HEK293 (cell line): Measurements from ENCODE around the gene SLC41A1.

Source experiments
- CTCF ChIA-PET: fragments of 350-600 bp; formaldehyde crosslinking; extraction: SDS; loops from one replicate; lab custom pipeline; 2021; ENCODE audit warnings: antibody characterized with exemption; lab: Yijun Ruan, JAX
- POLR2A ChIA-PET: fragments of 300-600 bp; formaldehyde crosslinking; extraction: SDS; loops from one replicate; lab custom pipeline; 2020; ENCODE audit warnings: antibody characterized with exemption, inconsistent platforms; lab: Yijun Ruan, JAX
- H3K27ac ChIP-seq: fragments of 200-500 bp; sonication (Bioruptor generic); 2 replicates; pipeline ENCODE4 v1.5.1; 2014; ENCODE audit warnings: low read depth, low read length, control low read depth, inconsistent platforms; ENCODE audit errors: extremely low read depth
- H3K36me3 ChIP-seq, 2 experiments: fragments of 200-500 bp in 1 of 2; sonication (Bioruptor generic) in 1 of 2; 1 replicate in 1 of 2; 2 replicates in 1 of 2; pipeline ENCODE4 v1.5.1; 2014 to 2017; ENCODE audit warnings: inconsistent platforms in 2 of 2, low read length in 2 of 2; ENCODE audit not compliant: control insufficient read depth in 2 of 2, insufficient read depth in 1 of 2
- H3K4me1 ChIP-seq: fragments of 200-500 bp; sonication (Bioruptor generic); 2 replicates; pipeline ENCODE4 v1.5.1; 2014; ENCODE audit warnings: mild to moderate bottlenecking, low read length, inconsistent platforms; ENCODE audit not compliant: control insufficient read depth, insufficient read depth
- H3K4me3 ChIP-seq: 2 replicates; pipeline ENCODE4 v1.5.1; 2011; ENCODE audit warnings: low read depth, mild to moderate bottlenecking, control low read depth, low read length, moderate library complexity
- H3K9me3 ChIP-seq: fragments of 200-500 bp; sonication (Bioruptor generic); 2 replicates; pipeline ENCODE4 v1.5.1; 2014; ENCODE audit warnings: low read depth, low read length, inconsistent platforms; ENCODE audit not compliant: control insufficient read depth, insufficient read depth
- AEBP2 ChIP-seq: fragments of 450-650 bp; formaldehyde crosslinking; IDR thresholded peaks from 2 replicates; pipeline ENCODE4 v1.5.1; 2016; ENCODE audit warnings: missing biosample characterization, missing genetic modification characterization, borderline replicate concordance
- BCL6B ChIP-seq: fragments of 450-650 bp; formaldehyde crosslinking; IDR thresholded peaks from 2 replicates; pipeline ENCODE4 v1.5.1; 2017; ENCODE audit warnings: missing biosample characterization, missing genetic modification characterization
- GLI2 ChIP-seq: fragments of 450-650 bp; formaldehyde crosslinking; IDR thresholded peaks from 2 replicates; pipeline ENCODE4; 2017; ENCODE audit warnings: missing biosample characterization, missing genetic modification characterization, low read depth, borderline replicate concordance
- GLI4 ChIP-seq: fragments of 450-650 bp; formaldehyde crosslinking; IDR thresholded peaks from 2 replicates; pipeline ENCODE4 v1.5.1; 2016; ENCODE audit warnings: missing biosample characterization, missing genetic modification characterization
- GLIS1 ChIP-seq: fragments of 450-650 bp; formaldehyde crosslinking; IDR thresholded peaks from 2 replicates; pipeline ENCODE4 v1.5.1; 2016; ENCODE audit warnings: missing biosample characterization, missing genetic modification characterization
- GLIS2 ChIP-seq: fragments of 450-650 bp; formaldehyde crosslinking; IDR thresholded peaks from 2 replicates; pipeline ENCODE4 v1.5.1; 2016; ENCODE audit warnings: missing biosample characterization, missing genetic modification characterization
- HOXC10 ChIP-seq: sonication (generic); formaldehyde crosslinking; IDR thresholded peaks from 2 replicates; pipeline ENCODE4 v1.8.1; 2023; ENCODE audit warnings: mild to moderate bottlenecking, missing genetic modification reagents
- PATZ1 ChIP-seq: fragments of 450-650 bp; formaldehyde crosslinking; IDR thresholded peaks from 2 replicates; pipeline ENCODE4 v1.5.1; 2016; ENCODE audit warnings: missing biosample characterization, missing genetic modification characterization
- SALL2 ChIP-seq: fragments of 450-650 bp; formaldehyde crosslinking; IDR thresholded peaks from 2 replicates; pipeline ENCODE4 v1.5.0; 2017; ENCODE audit warnings: missing biosample characterization, mild to moderate bottlenecking, missing genetic modification characterization, borderline replicate concordance
- SP2 ChIP-seq: fragments of 450-650 bp; formaldehyde crosslinking; IDR thresholded peaks from 2 replicates; pipeline ENCODE4 v1.5.1; 2016; ENCODE audit warnings: missing biosample characterization, missing genetic modification characterization
- TCF7L2 ChIP-seq: IDR thresholded peaks from 2 replicates; pipeline ENCODE4 v1.6.1; 2011; ENCODE audit warnings: low read depth, mild to moderate bottlenecking, inconsistent platforms, low read length, moderate library complexity, borderline replicate concordance
- ZBTB44 ChIP-seq: fragments of 450-650 bp; IDR thresholded peaks from 2 replicates; pipeline ENCODE4 v1.5.1; 2018; ENCODE audit warnings: missing biosample characterization, mild to moderate bottlenecking, missing genetic modification characterization
- ZFP3 ChIP-seq: fragments of 450-650 bp; formaldehyde crosslinking; IDR thresholded peaks from 2 replicates; pipeline ENCODE4 v1.5.1; 2016; ENCODE audit warnings: low read depth, missing biosample characterization, missing genetic modification characterization
- ZFP37 ChIP-seq: fragments of 450-650 bp; formaldehyde crosslinking; IDR thresholded peaks from 2 replicates; pipeline ENCODE4 v1.5.1; 2016; ENCODE audit warnings: missing biosample characterization, missing genetic modification characterization
- ZIC2 ChIP-seq: fragments of 450-650 bp; formaldehyde crosslinking; IDR thresholded peaks from 2 replicates; pipeline ENCODE4 v1.5.1; 2016; ENCODE audit warnings: missing biosample characterization, missing genetic modification characterization
- ZNF121 ChIP-seq: fragments of 450-650 bp; formaldehyde crosslinking; IDR thresholded peaks from 2 replicates; pipeline ENCODE4 v1.5.1; 2016; ENCODE audit warnings: missing biosample characterization, missing genetic modification characterization
- ZNF202 ChIP-seq: fragments of 450-650 bp; formaldehyde crosslinking; IDR thresholded peaks from 2 replicates; pipeline ENCODE4 v1.5.1; 2016; ENCODE audit warnings: missing biosample characterization, missing genetic modification characterization, borderline replicate concordance
- ZNF302 ChIP-seq: fragments of 450-650 bp; formaldehyde crosslinking; IDR thresholded peaks from 2 replicates; pipeline ENCODE4 v1.5.1; 2016; ENCODE audit warnings: missing biosample characterization, missing genetic modification characterization, low read depth
- ZNF311 ChIP-seq: fragments of 450-650 bp; formaldehyde crosslinking; IDR thresholded peaks from 2 replicates; pipeline ENCODE4 v1.5.1; 2017; ENCODE audit warnings: missing biosample characterization, missing genetic modification characterization, borderline replicate concordance
- ZNF394 ChIP-seq: fragments of 450-650 bp; formaldehyde crosslinking; IDR thresholded peaks from 2 replicates; pipeline ENCODE4 v1.5.1; 2016; ENCODE audit warnings: missing biosample characterization, missing genetic modification characterization, mild to moderate bottlenecking, moderate library complexity, borderline replicate concordance
- ZNF449 ChIP-seq: fragments of 450-650 bp; formaldehyde crosslinking; IDR thresholded peaks from 2 replicates; pipeline ENCODE4 v1.5.1; 2017; ENCODE audit warnings: missing biosample characterization, mild to moderate bottlenecking, missing genetic modification characterization, moderate library complexity
- ZNF510 ChIP-seq: fragments of 450-650 bp; formaldehyde crosslinking; IDR thresholded peaks from 2 replicates; pipeline ENCODE4 v1.5.1; 2018; ENCODE audit warnings: mild to moderate bottlenecking, missing genetic modification characterization, missing biosample characterization; ENCODE audit not compliant: insufficient replicate concordance
- ZNF623 ChIP-seq: fragments of 450-650 bp; formaldehyde crosslinking; IDR thresholded peaks from 2 replicates; pipeline ENCODE4 v1.5.1; 2016; ENCODE audit warnings: missing biosample characterization, missing genetic modification characterization
- ZNF629 ChIP-seq: fragments of 450-650 bp; formaldehyde crosslinking; IDR thresholded peaks from 2 replicates; pipeline ENCODE4 v1.5.1; 2017; ENCODE audit warnings: missing biosample characterization, missing genetic modification characterization
- ZNF791 ChIP-seq: fragments of 450-650 bp; formaldehyde crosslinking; IDR thresholded peaks from 2 replicates; pipeline ENCODE4 v1.5.1; 2016; ENCODE audit warnings: missing biosample characterization, missing genetic modification characterization
- ZSCAN30 ChIP-seq: fragments of 450-650 bp; IDR thresholded peaks from 2 replicates; pipeline ENCODE4 v1.5.1; 2018; ENCODE audit warnings: missing biosample characterization, mild to moderate bottlenecking, missing genetic modification characterization, moderate library complexity

Gene SLC41A1

GRCh38 chr1:205750138-205751035 lies 62.6 kb downstream of the SLC41A1 start, which contains the start of gene NUCKS1 (continued):
- no peak for TF ChIP-seq ZNF510 (tag by site-specific recombination)
- no peak for TF ChIP-seq ZFP37
- TF ChIP-seq GLIS2 (tag by site-specific recombination) = peak; percentile 92
- TF ChIP-seq ZNF623 (tag by site-specific recombination) = peak; percentile 36; the same call in 1 of the 2 replicates
- TF ChIP-seq TCF7L2 = no peak
- TF ChIP-seq ZBTB44 (tag by site-specific recombination) = 0 out of 2 replicates have a peak, but pooled peaks have one; percentile 30
- no peak for TF ChIP-seq AEBP2
- TF ChIP-seq ZSCAN30 (tag by site-specific recombination) = peak; percentile 68
- TF ChIP-seq GLI2 (tag by site-specific recombination) = no peak
- TF ChIP-seq HOXC10 (CRISPR knock-in tag) = no peak
- peak; percentile 22; the same call in 1 of the 2 replicates for TF ChIP-seq ZNF121 (tag by site-specific recombination)
- TF ChIP-seq ZNF202 = no peak
- peak; percentile 62; the same call in 1 of the 2 replicates for TF ChIP-seq ZNF449 (tag by site-specific recombination)
- TF ChIP-seq GLI4 (tag by site-specific recombination) = peak; percentile 80; the same call in 1 of the 2 replicates
- TF ChIP-seq ZNF791 (tag by site-specific recombination) = no peak

GRCh38 chr1:205749234-205750137 lies 63.5 kb downstream of the SLC41A1 start:
- Histone ChIP-seq H3K4me1 (0 out of 2 replicates have a peak, but pooled peaks cover 2% of the 10 kb centered on the region), H3K27ac (peak overlapping the region; percentile 84), H3K4me3 (peak overlapping the region; percentile 85), H3K9me3 (no peaks in the 10 kb centered on the region), H3K36me3 (peaks cover 0 to 10% of the 10 kb centered on the region in 2 experiments; a peak in 2 of 3 replicates)
- CTCF ChIA-PET = interaction anchor here (1.2 to 1.7 kb wide), 2 partner anchors 9 to 90 kb away, joined by 4 to 5 read pairs; no protein-coding TSS in a partner anchor
- POLR2A ChIA-PET = interaction anchor here (0.6 to 2.4 kb wide), 14 partner anchors 9 to 1160 kb away, joined by 3 to 12 read pairs (median 4); partner anchors contain the start of genes ELK4, RAB29 and SLC45A3
- peak; percentile 80; the same call in 1 of the 2 replicates for TF ChIP-seq GLIS1
- TF ChIP-seq ZNF311 (tag by site-specific recombination) = no peak
- no peak for TF ChIP-seq ZFP3 (tag by site-specific recombination)
- 0 out of 2 replicates have a peak, but pooled peaks have one; percentile 44 for TF ChIP-seq ZNF394 (tag by site-specific recombination)
- TF ChIP-seq ZNF302 (tag by site-specific recombination) = no peak
- TF ChIP-seq ZIC2 (tag by site-specific recombination) = peak; percentile 56
- peak; percentile 96 for TF ChIP-seq SP2 (tag by site-specific recombination)
- TF ChIP-seq ZNF629 (tag by site-specific recombination) = peak; percentile 70
- no peak for TF ChIP-seq SALL2 (tag by site-specific recombination)
- TF ChIP-seq BCL6B (tag by site-specific recombination) = no peak
- TF ChIP-seq PATZ1 (tag by site-specific recombination) = peak; percentile 100
